HepG2 (cell line): Measurements from ENCODE around the gene YBX2. TPM values are rescaled to one million over a fixed set of nuclear protein-coding genes. Genes with fewer than 3 reads are reported as not detected.

Source experiments
- ASH2L ChIP-seq: fragments of 300-600, 200-600 bp; sonication (generic); IDR thresholded peaks from 2 replicates; pipeline ENCODE4 v1.7.0; 2017; ENCODE audit warnings: low read depth, mild to moderate bottlenecking, moderate library complexity, mixed read lengths, low read length; ENCODE audit not compliant: insufficient read length
- HOXA5 ChIP-seq: sonication (generic); formaldehyde crosslinking; IDR thresholded peaks from 2 replicates; pipeline ENCODE4 v1.4.0; 2020; ENCODE audit warnings: missing genetic modification reagents
- JUND ChIP-seq: sonication (generic); formaldehyde crosslinking; IDR thresholded peaks from 2 replicates; pipeline ENCODE4 v1.8.0; 2022; ENCODE audit warnings: mild to moderate bottlenecking, missing genetic modification reagents
- KLF15 ChIP-seq: sonication (generic); formaldehyde crosslinking; IDR thresholded peaks from 2 replicates; pipeline ENCODE4 v1.8.1; 2023; ENCODE audit warnings: borderline replicate concordance, mild to moderate bottlenecking, inconsistent platforms, missing genetic modification reagents, mixed read lengths
- MAZ ChIP-seq, 2 experiments: sonication (generic) in 1 of 2; formaldehyde crosslinking in 1 of 2; IDR thresholded peaks; 2 replicates each; pipeline versions ENCODE4 v1.5.0 to v1.6.1; 2012 to 2020; ENCODE audit warnings: low read depth in 2 of 2, mild to moderate bottlenecking in 2 of 2, borderline replicate concordance in 1 of 2, improper control_type of control experiment in 1 of 2, low read length in 1 of 2, missing genetic modification reagents in 1 of 2, moderate library complexity in 1 of 2
- MXI1 ChIP-seq: IDR thresholded peaks from 3 replicates; pipeline ENCODE4 v1.6.1; 2012; ENCODE audit warnings: low read depth, low read length, inconsistent platforms, borderline replicate concordance
- NCOR1 ChIP-seq: fragments of 200-600 bp; sonication (generic); IDR thresholded peaks from 2 replicates; pipeline ENCODE4 v1.7.0; 2017; ENCODE audit warnings: antibody characterized with exemption, low read length, borderline replicate concordance
- NFIC ChIP-seq: IDR thresholded peaks from 2 replicates; pipeline ENCODE4 v1.6.1; 2012; ENCODE audit warnings: mild to moderate bottlenecking, low read length, inconsistent platforms
- SIX1 ChIP-seq: sonication (generic); formaldehyde crosslinking; IDR thresholded peaks from 2 replicates; pipeline ENCODE4 v1.4.0; 2020; ENCODE audit warnings: missing genetic modification reagents, borderline replicate concordance
- SP1 ChIP-seq, 2 experiments: fragments of 450-650 bp in 1 of 2; sonication (generic) in 1 of 2; formaldehyde crosslinking in 1 of 2; IDR thresholded peaks; 2 replicates each; pipeline versions ENCODE4 v1.4.0 to v1.6.1; 2016 to 2020; ENCODE audit warnings: missing genetic modification reagents in 1 of 2
- SRSF1 ChIP-seq: fragments of 200-400 bp; formaldehyde crosslinking; optimal IDR thresholded peaks from 2 replicates; pipeline ENCODE3; 2017; ENCODE audit warnings: mild to moderate bottlenecking, low read depth, low read length, moderate library complexity
- TBX3 ChIP-seq: fragments of 450-650 bp; IDR thresholded peaks from 2 replicates; pipeline ENCODE4 v1.6.1; 2017; ENCODE audit warnings: antibody characterized with exemption, mild to moderate bottlenecking, inconsistent platforms, borderline replicate concordance
- TSC22D2 ChIP-seq: sonication (generic); formaldehyde crosslinking; IDR thresholded peaks from 2 replicates; pipeline ENCODE4 v1.5.1; 2020; ENCODE audit warnings: missing genetic modification reagents, mild to moderate bottlenecking, borderline replicate concordance
- ZBTB46 ChIP-seq: sonication (generic); formaldehyde crosslinking; IDR thresholded peaks from 2 replicates; pipeline ENCODE4 v1.4.0; 2020; ENCODE audit warnings: mild to moderate bottlenecking, missing genetic modification reagents, borderline replicate concordance
- ZFP41 ChIP-seq: sonication (generic); formaldehyde crosslinking; IDR thresholded peaks from 2 replicates; pipeline ENCODE4 v1.4.0; 2020; ENCODE audit warnings: mild to moderate bottlenecking, missing genetic modification reagents, borderline replicate concordance
- ZNF230 ChIP-seq: sonication (generic); formaldehyde crosslinking; IDR thresholded peaks from 2 replicates; pipeline ENCODE4 v1.4.0; 2020; ENCODE audit warnings: mild to moderate bottlenecking, missing genetic modification reagents
- ZNF34 ChIP-seq: sonication (generic); formaldehyde crosslinking; IDR thresholded peaks from 2 replicates; pipeline ENCODE4 v1.4.0; 2020; ENCODE audit warnings: mild to moderate bottlenecking, missing genetic modification reagents, borderline replicate concordance
- ZNF383 ChIP-seq: sonication (generic); formaldehyde crosslinking; IDR thresholded peaks from 2 replicates; pipeline ENCODE4 v1.4.0; 2020; ENCODE audit warnings: missing genetic modification reagents, mild to moderate bottlenecking, borderline replicate concordance
- polyA plus RNA-seq, 8 experiments: library from polyadenylated mRNA; depleted of rRNA in 3 of 8; stranded (reverse) in 7 of 8; unstranded in 1 of 8; fragments of >200 nt; fragmentation: Illumina TruSeq in 4 of 8; extraction: Trizol in 4 of 8; gene quantifications; 2 replicates each; pipeline versions ENCODE4 v1.2.1 to v1.2.3, GENCODE V29; 2011 to 2016; ENCODE audit warnings: low read depth in 4 of 8, missing spikeins in 1 of 8, mixed read lengths in 1 of 8; ENCODE audit not compliant: insufficient read depth in 1 of 8
- total RNA-seq, 5 experiments: library from RNA; depleted of rRNA; stranded (reverse); fragments of >200 nt; fragmentation: Illumina TruSeq; extraction: Trizol; gene quantifications; 2 replicates each; pipeline ENCODE4 v1.2.3, GENCODE V29; 2016; ENCODE audit warnings: low read depth in 1 of 5
- TF ChIP-seq, protein P1 (sequence below): sonication (generic); formaldehyde crosslinking; conservative IDR thresholded peaks from 2 replicates; pipeline ENCODE4 v1.4.0; 2020; ENCODE audit warnings: mild to moderate bottlenecking, missing genetic modification reagents, moderate library complexity
- TF ChIP-seq, protein P2 (sequence below): IDR thresholded peaks from 2 replicates; pipeline ENCODE4 v1.6.1; 2016; ENCODE audit warnings: mild to moderate bottlenecking, missing biosample characterization, missing genetic modification reagents

YBX2 gene
- total and polyA plus RNA-seq, 2 of the 13 experiments (the other 11 are each of a cell fraction or from before 2014, with no cell fraction given), result 0.12 to 0.22 TPM

DNA sequence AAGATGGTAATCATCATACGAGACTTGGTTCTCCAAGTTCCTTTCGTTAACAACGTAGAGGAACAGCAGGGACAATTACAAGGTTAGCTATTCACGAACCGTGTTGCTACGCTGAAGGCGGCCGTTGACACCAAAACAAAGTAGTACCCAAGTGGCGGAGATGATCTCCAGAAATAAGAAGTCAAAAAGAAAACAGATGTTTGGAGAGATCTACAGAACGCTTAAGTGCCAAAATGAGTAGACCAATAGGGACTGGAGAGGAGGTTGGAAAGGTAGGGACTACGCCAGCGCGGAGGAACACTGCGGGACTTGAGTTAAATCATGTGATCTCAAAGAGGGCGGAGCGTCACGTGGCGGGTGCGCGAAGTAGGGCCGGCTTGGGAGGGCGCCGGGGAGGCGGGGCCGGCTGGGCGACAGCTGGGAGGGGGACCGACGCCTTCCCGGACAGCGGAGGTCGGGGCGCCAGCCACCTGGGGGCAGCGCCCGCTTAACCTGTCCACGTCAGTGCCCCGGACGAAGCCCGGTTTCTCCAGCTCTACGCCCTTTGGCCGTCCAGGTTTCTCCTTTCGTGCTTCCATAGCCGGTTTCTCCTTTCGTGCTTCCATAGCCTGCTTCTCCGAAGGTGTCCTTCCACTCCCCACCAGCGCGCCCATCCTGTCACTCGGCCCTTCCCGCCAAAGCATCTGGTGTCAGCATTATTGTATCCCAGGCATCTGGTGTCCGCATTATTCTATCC lies 51.6 kb downstream of the YBX2 start (continued):
- TF ChIP-seq TBX3 (peak; percentile 85; the same call in 1 of the 2 replicates), ZNF34 (CRISPR knock-in tag) (peak; percentile 41; the same call in 1 of the 2 replicates), MAZ (IDR thresholded peaks at IDR 0.05; ENCODE audit: borderline replicate concordance, low read depth, low read length) (peak; percentile 82; the same call in 1 of the 2 replicates), MAZ (CRISPR knock-in tag; IDR thresholded peaks at IDR 0.05; ENCODE audit: low read depth) (no peak; the same call in none of the 2 replicates), ZFP41 (CRISPR knock-in tag) (no peak; the same call in 1 of the 2 replicates), SRSF1 (peak; percentile 23), ZBTB46 (no peak), HOXA5 (CRISPR knock-in tag) (no peak; the same call in 1 of the 2 replicates), TSC22D2 (CRISPR knock-in tag) (peak; percentile 65), SP1 (IDR thresholded peaks at IDR 0.05) (no peak), SP1 (CRISPR knock-in tag; IDR thresholded peaks at IDR 0.05) (peak; percentile 99), NFIC (peak; percentile 43; the same call in 1 of the 2 replicates), ZNF230 (CRISPR knock-in tag) (peak; percentile 74), ZNF383 (CRISPR knock-in tag) (no peak), MXI1 (peak; percentile 79; the same call in 1 of the 3 replicates), NCOR1 (peak; percentile 66; the same call in 1 of the 2 replicates), SIX1 (CRISPR knock-in tag) (peak; percentile 84), ASH2L (peak; percentile 93), KLF15 (no peak; the same call in 1 of the 2 replicates), JUND (CRISPR knock-in tag) (peak; percentile 25; the same call in 1 of the 2 replicates)
- TF ChIP-seq, protein P1, sequence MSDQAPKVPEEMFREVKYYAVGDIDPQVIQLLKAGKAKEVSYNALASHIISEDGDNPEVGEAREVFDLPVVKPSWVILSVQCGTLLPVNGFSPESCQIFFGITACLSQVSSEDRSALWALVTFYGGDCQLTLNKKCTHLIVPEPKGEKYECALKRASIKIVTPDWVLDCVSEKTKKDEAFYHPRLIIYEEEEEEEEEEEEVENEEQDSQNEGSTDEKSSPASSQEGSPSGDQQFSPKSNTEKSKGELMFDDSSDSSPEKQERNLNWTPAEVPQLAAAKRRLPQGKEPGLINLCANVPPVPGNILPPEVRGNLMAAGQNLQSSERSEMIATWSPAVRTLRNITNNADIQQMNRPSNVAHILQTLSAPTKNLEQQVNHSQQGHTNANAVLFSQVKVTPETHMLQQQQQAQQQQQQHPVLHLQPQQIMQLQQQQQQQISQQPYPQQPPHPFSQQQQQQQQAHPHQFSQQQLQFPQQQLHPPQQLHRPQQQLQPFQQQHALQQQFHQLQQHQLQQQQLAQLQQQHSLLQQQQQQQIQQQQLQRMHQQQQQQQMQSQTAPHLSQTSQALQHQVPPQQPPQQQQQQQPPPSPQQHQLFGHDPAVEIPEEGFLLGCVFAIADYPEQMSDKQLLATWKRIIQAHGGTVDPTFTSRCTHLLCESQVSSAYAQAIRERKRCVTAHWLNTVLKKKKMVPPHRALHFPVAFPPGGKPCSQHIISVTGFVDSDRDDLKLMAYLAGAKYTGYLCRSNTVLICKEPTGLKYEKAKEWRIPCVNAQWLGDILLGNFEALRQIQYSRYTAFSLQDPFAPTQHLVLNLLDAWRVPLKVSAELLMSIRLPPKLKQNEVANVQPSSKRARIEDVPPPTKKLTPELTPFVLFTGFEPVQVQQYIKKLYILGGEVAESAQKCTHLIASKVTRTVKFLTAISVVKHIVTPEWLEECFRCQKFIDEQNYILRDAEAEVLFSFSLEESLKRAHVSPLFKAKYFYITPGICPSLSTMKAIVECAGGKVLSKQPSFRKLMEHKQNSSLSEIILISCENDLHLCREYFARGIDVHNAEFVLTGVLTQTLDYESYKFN, result peak; percentile 49; the same call in 1 of the 2 replicates
- TF ChIP-seq, protein P2, sequence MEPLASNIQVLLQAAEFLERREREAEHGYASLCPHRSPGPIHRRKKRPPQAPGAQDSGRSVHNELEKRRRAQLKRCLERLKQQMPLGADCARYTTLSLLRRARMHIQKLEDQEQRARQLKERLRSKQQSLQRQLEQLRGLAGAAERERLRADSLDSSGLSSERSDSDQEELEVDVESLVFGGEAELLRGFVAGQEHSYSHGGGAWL (CRISPR knock-in tag), result peak; percentile 91; the same call in 1 of the 2 replicates
